GM19351 (cell line): Measurements from ENCODE around the gene MYL4.
"Not testable (repeated sequence)": the region's sequence is repeated elsewhere in the genome, so short reads cannot be mapped to it uniquely, and the experiment has no call there.

Experiments used
- ATAC-seq: cut with Tn5 transposase; IDR thresholded peaks from one replicate; pipeline ENCODE4 v1.9.1; 2021; ENCODE audit warnings: mild to moderate bottlenecking, moderate library complexity; ENCODE audit not compliant: unreplicated experiment

The MYL4 gene

DNA sequence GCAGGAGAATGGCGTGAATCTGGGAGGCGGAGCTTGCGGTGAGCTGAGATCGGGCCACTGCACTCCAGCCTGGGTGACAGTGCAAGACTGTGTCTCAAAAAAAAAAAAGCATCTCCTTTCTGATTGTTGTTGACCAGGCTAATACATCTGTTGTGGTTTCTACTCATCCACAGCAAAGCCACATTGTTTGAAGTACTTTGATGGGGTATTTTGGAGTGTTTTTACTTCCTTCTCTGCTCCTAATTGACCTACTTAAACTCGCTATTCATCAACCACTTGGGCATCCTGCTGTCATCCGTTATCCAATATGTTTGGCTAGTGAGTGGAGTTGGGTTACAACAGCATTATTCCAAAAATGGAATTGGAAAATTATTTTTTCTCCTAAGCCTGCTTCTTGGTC, 16.6 kb upstream of the MYL4 start:
- ATAC-seq: no peak

DNA sequence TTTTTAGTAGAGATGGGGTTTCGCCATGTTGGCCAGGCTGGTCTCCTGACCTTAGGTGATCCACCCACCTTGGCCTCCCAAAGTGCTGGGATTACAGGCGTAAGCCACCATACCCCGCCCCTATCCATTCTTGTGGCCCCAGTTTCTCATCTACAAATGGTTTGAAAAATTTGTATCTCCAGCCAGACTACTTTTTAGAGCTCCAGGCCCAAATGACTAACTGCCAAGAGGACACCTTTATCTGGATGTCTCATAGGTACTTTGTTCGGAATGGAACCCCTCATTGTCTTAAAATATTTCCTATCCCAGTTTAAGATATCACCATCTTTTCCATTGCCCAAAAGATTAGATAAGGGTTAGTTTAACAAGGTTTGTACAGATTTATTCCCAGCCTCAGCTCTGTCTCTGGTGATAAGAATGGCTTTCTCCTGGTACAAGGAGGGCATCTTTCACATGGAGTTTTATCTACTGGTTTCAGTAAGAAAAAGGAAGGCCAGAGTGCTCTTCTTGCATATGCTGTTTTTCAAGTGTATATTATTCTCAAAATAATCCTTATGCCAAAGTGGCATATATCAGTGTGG, 15.1 kb upstream of the MYL4 start:
- ATAC-seq: no peak

DNA sequence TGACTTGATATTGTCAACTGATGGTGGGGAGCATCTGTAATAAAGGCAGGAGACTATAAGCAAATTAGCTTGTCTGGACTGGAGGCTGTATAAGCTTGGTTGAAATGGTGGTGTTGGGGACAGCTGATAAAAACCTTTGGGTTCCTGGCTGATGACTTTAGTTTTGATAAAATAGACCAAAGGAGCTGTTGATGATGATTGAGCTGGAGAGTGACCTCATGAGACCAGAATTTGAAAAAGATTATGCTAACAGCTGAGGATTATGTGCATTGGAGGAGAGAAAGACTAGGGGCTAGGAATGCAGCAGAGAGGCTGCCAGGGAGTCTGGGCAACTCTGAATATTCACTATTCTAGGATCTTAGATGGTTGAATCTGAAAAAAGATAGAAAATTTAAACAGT, 11.3 kb upstream of the MYL4 start:
- ATAC-seq: no peak

DNA sequence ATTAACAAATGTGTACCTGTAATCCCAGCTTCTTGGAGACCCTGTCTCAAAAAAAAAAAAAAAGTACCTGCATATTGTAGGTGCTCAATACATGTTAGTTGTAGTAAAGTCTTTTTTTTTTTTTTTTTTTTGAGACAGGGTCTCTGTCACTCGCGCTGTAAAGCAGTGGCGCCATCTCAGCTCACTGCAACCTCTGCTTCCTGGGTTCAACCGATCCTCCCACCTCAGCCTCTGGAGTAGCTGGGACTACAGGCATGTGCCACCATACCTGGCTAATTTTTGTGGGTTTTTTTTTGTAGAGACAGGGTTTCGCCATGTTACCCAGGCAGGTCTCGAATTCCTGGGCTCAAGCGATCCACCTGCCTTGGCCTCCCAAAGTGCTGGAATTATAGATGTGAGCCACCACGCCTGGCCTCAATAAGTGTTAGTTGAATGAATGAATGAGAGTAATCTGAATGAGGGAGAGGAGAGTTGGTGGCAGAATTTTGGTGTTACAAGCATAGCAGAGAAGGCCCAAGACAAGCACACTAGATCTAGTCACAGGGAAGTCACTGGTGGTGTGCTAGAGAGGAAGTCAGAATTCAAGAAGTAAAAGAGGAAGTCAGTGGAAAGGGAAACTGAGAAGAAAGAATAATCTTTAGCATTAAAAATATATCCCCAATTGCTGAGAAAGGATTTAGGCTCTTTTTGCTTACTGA, 9.4 kb upstream of the MYL4 start:
- ATAC-seq: no peak

DNA sequence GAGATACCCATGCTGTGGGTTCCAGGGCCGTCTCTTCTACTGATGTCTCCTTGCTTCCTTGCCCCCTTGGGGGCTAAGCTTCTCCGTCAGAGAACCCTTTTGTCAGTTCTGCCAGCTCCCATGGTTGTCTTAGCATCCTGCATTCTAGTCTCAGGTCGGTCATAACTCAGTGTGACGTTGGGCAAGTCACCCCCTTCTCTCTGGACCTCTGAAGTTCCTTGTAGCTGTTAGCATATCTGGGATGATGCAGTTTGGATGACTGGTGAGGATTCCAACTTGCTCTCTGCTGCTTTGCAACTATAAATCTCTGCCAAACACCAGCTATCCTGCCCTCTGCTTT, 8.9 kb upstream of the MYL4 start:
- ATAC-seq: no peak

DNA sequence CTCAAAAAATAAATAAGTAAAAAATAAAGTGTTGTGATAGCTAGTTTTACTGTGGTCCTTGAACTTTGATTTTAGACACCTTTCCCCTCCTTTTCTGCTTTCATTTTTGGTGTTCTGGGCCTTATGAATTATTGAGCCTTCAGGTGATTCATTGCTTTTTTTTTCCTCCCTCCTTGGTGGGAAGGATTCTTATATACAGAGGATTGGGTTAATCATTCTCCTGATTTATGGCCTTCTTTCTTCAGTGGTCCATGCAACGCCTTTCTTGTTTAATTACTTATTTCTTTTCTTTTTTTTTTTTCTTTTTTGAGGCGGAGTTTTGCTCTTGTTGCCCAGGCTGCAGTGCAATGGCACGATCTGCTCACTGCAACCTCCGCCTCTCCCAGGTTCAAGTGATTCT, 8.0 kb upstream of the MYL4 start:
- ATAC-seq: no peak

DNA sequence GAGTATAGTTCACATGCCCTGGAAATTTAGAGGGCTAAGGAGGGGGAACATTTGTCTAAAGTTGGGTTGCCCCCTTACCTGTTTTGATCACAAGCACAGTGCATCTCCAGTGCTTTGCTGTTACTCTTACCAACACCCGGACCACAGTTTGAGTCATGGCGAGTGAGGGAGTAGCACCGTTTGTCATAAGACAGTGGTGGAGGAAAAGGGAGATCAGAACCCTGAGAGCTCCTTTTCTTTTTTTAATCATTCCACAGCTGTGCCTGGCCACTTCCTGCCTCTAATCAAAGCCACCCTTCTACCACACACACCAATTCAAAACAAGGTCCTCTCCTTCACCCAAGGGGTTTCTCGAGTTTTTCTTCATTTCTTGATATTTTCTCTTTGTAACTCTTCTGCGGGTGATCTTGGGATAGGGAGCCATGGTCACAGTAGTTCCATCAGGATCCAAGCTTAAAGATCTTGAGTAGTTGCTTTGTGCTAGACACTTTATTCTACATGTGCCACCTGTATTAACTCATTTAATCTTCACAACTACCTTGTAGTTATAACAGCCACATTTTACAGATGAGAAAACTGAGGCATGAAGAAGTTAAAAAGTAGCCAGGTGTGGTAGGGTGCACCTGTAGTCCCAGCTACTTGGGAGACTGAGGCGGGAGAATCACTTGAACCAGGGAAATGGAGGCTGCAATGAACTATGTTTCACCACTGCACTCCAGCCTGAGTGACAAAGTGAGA, 5.0 kb upstream of the MYL4 start:
- ATAC-seq: no peak

DNA sequence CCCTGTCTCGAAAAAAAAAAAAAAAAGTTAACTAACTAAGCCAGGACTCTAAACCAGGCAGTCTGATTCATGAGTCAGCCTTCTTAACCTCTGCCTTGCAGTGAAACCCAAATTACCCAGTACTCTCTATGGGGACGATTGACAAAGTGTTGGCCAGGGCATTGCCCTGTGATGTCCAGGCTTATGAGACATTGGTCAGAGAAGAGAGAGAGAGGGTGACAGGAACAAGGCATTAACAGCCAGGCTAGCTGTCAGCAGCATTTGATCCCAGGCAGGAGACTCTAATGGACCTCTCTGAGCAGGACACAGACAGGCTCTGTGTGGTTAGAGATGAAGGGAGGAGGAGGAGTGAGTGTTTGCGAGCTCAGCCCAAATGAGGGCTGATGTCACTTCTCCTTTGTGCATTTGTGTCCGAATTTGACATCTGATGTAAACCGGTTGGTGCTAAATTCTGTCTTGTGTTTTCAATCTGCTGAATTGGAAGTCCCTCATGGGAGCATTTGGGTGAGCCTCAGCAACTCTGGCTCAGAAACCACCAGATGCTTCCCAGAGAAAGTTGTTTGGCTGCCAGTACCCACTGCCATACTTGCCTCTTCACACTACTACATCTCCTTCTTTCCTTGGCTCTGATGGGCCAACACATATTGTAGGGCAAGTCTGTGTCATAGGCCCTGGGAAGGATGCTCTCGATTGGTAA, 4.3 kb upstream of the MYL4 start:
- peak; percentile 54 for ATAC-seq

DNA sequence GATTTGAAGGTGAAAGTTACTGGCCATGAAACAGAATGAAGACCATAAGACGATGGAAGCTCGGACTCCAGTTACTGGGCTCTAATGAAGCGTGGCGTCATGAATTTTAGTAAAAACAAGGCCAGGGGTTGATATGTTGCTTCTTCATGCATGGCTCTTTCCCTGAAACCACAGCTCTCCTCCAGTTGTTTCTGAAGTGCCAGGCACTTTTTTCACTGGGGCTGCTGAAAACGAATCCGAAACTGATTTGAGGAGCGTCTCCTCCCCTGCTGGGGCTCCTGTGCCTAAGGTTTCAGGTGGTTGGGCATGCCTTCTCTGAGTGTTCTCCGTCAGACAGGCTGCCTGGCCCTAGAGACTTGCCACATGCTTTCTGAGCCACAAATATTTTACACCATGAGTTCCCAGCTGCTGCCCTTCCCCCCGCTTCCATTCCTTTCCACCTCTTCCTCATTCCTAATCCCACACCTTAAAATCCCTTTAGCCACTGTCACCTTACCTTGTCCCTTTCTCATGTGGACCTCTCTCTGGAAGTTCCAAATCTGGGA, 3.7 kb upstream of the MYL4 start:
- ATAC-seq: peak; percentile 50

DNA sequence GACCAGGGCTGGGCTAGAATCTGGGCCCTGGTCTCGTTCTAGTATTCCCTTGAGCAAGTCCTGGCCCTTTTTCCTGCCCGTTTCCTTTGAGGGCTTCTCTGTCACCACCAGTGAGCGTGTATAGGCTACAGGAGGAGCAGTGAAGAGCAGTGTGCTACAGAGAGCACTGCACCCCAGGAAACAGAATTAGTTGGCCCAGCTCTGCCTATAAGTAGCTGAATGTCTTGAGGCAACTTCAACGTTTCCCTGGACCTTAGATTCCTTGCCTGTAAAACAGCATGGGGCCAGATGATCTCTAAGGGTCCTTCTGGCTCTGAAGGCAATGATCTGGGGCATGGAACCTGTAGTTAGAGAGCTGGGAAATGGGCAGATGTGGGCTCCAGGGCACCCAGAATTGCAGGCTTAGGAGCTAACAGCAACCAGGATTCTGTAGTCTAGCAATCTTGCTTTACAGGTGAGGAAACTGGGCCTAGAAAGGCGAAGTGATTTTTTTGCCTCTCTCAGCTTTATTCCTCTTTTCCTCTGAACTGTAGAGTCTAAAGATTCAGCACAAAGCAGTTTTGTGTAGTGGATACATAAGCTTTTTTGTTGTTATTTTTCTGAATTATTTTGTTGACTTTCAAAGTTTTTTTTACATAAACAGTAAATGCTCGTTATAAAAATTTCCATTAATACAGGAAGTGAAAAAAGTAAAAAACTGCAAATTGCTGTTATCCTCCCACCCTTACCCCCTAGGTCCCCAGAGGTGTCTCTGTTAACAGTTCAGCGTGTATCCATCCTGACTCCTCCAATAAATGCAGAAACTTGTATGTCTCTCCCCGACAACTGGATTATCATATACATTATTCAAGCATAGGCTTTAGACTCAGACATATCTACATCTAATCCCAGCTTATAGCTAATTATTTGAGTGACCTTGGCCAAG, 1.7 kb upstream of the MYL4 start:
- no peak for ATAC-seq

DNA sequence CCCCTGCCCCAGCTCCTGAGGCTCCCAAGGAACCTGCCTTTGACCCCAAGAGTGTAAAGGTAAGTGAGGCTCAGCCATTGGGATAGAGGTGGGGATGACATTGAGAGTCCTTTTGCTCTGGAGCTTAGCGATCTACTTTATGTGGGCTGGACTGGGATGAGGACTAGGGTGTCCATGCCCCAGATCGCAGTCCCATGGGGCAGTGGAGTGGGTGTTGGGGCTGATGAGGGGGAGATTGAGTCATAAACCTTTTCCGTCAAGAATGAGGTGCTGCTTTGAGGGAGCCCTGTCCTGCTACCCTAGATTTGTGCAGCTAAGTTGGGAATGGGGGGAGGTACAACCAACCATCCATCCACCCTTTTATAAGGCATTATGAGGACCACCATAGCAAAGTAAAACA, 351 bp downstream of the MYL4 start:
- ATAC-seq: no peak

DNA sequence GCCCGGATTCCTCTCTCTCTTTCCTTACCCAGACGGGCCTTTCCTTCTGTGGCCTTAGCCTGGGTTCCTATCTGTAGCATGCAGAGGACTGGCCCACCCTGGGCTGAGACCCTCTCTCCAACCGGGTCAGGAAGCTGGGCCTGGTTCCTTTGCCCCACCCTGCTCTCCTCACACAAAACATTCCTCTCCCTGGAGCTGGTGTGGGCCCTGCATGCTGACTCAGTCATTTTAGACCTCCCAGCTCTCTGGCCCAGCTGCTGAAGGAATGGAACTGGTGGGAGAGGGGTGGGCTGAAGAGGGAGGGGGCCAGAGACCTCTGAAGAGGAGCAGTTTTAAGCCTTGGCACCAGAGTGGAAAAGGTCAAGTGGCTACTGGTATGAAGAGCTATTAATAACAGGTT, 957 bp downstream of the MYL4 start:
- no peak for ATAC-seq

DNA sequence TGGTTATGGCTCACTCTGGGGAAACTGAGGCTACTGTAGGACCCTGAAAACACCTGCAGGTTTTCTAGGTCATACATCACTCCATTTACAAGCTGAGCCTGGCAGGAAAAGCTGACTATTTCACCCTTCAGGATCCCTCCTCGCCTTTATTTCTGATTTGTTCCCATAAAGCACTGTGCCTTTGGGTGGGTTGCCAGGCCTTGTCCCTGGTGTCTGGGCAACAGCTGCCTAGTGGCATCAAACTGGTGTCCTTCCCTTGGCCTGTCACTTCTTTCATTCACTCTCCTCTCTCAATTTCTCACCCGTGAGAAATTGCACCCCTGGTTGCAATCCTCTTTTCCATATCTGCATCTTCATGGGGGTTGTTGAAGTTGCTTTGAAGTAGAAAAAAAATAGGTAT, 1.6 kb downstream of the MYL4 start:
- ATAC-seq: no peak

DNA sequence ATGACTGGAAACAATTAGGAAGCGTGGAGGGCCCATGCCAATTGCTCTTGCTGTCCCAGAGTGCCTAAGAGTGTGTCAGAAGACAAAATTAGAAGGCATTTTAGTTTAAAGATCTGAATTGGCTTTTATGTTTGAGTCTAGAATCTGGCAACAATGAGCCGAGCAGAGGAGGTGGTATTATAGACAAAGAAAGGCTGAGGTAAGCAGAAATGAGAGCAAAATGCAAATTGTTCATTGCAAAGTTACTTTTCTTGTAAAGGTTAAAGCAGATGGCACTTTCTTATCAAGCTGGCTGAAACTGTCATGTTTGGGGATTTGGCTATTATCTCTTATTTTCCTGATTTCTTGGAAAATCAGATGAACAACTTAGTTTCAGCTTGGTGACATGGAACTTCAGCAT, 3.3 kb downstream of the MYL4 start:
- no peak for ATAC-seq

DNA sequence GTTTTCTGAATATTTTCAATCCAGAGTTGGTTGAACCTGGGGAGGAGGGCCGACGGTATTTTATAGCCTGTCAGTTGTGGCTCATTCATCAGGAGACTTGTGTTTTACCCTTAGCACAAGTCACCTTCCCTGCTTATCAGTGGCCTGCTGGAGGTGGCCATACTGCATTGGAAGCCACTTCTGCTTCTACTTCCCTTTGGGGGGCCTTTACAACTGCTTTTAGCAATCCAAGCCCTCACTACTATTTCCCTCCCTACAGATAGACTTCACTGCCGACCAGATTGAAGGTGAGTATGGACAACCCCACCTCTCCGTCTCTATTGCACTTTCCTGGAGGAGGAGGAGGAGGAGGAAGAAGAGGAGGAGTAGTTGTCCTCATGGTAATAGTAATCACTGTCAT, 4.4 kb downstream of the MYL4 start:
- no peak for ATAC-seq

DNA sequence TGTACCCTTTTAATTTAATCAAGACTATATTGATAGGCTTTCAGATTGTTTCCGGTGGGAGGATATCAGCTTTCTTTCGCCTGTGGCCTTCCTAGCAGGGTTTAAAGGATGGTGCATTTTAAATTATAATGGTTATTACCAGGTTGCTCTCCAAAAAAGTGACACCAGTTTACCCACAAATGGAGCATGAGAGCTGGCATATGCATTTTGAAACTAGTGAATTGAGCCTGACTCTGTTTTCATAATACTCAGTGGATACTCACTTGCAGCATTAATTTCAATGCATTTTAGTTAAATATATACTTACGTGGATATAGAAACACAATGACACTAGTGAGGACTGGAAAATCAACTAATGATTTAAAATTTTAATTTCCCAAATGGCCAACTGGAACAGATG, 5.8 kb downstream of the MYL4 start:
- no peak for ATAC-seq

DNA sequence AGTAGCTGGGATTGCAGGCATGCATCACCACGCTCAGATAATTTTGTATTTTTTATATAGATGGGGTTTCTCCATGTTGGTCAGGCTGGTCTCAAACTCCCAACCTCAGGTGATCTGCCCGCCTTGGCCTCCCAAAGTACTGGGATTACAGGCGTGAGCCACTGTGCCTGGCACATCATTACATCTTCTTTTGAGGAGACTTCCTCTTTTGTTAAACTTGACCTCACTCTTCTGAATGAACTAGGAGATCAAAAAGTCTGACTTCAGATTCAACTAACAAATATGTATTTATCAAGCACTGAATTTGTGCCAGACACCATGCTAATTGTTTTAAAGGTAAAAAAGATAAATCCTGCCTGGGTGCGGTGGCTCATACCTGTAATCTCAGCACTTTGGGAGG, 7.7 kb downstream of the MYL4 start:
- not testable (repeated sequence) for ATAC-seq

DNA sequence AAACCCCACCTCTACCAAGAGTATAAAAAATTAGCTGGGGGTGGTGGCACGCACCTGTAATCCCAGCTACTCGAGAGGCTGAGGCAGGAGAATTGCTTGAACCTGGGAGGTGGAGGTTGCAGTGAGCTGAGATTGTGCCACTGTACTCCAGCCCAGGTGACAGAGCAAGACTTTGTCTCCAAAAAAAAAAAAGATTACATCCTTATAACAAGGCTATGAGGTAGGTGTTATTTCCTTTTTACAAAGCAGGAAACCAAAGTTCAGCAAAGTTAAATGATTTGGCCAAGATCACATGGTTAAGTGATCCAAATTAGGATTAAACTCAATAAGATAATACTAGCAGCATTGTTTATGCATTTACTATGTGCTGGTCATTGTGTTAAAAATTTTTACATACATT, 8.1 kb downstream of the MYL4 start:
- not testable (repeated sequence) for ATAC-seq

DNA sequence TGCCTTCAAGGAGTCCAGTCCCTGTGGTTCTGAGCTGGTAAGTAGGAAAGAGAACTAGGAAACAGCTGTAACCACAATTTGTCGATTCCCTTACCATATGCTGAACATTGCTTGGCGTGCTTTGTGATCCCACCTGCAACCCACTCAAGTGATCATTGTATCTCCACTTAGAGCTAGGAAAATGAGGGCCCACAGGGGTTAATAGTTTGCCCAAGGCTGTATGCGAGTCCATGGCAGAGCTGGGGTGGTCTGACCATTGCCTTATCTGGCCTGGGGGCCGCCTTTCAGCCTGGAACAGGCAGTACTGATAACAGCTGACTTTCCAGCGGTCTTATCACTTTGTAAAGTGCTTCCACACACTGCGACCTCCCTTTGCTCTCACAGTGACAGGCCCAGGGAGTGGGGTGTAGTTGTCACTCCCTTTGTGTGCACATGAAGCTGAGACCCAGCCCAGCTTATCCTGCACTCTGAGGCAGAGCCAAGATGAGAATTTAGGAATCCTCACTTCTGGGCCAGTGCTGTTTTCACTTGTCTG, 9.8 kb downstream of the MYL4 start:
- no peak for ATAC-seq
